NCI-H510A (cell line): Measurements from ENCODE around the gene SRRM4.
"Not testable (repeated sequence)": the region's sequence is repeated elsewhere in the genome, so short reads cannot be mapped to it uniquely, and the experiment has no call there.

ENCODE experiments used
- DNase-seq: peaks from one replicate; lab custom pipeline; 2025; lab: John Stamatoyannopoulos, UW

SRRM4 gene

DNA sequence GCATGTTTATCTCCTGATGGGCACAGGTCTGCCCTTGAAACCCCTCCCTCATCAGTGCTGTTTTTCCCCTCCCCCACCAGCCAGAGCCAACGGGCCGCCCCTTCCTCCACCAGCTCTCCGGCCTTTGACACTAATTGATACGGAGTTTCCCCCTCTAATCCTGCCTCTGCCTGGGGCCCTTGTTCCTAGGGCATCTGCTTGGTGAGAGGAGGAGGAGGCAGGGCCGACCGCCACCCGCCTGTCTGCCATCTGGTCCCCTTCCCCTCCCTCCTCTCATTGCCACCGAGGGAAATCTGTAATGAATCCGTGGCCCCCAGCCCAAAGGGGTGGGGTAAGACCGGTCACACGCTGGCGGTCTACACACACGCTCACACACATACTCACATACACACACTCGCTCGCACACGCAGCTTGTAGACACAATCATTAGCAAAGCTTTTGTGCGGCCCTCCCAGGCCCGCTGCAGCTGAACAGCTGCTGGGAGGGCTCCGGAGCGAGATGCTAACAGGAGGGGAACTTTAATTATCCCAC, 27.4 kb downstream of the SRRM4 start:
- no peak for DNase-seq

DNA sequence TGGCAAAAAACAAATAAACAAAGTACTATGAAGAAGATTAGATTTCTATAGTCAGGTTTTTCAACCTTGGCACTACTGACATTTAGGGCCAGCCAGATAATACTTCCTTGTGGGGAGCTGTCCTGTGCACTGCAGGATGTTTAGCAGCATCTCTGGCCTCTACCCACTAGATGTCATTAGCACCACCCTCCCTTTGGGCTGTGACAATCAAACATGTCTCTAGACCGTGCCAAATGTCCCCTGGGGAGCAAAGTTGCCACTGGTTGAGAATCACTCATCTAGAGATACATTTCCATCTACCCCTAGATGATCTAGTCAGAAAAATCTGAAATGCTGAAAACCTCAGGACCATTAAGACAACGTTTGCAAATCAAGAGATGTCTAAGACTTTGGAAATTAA, 29.9 kb downstream of the SRRM4 start:
- DNase-seq: no peak

DNA sequence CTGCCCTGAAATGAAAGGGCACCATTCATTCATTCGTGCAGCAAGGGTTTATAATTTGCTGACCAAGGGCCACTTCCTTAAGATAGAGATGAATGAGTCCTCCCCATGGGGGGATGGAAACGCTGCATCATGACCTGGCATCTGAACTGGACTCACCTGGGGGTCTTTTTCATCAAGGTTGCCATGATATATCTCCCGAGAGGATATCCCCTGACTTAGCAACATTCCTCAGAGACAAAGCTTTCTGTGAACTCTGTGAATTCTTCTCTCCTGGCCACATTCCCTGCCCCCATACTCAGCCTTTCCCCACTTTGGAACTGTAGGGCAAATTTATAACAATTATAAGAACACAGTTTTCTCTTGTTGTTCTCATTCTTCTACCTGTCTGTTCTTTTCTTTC, 30.8 kb downstream of the SRRM4 start:
- no peak for DNase-seq

DNA sequence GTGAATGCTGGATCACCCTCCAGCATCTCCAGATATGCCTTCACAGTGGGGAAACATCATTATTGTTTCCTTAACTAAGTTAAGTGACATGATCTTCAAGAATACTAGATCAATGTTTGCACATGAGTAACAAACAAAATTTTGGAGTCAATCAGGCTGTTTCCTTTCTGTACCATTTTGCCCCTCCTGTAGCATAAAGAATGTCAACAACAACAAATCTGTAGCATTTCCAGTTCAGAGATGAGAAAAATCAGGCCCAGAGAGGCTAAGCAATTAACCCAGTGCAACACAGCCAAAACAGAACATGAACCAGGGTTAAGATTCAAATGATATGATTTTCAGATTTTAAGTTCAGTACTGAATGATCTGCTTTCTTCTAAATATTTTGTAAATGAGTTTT, 31.7 kb downstream of the SRRM4 start:
- no peak for DNase-seq

DNA sequence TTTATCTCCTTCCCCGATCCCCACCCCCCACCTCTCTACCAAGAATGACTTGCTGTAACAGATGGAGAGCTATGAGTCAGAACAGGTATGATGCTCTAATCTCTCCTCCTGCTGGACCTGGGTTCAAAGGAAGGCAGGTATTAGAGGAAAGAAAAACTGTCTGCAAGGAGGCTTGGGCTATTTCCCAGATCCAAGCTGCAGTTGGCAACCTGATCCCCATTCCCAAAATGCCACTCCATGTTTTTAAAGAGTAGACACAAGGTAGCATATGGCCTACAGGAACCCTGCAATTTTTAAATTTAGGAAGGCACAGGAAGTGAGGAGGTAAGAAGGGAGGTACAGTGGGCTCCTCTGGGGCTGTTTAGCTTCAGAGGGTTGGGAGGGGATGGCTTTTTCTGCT, 33.0 kb downstream of the SRRM4 start:
- DNase-seq: no peak

DNA sequence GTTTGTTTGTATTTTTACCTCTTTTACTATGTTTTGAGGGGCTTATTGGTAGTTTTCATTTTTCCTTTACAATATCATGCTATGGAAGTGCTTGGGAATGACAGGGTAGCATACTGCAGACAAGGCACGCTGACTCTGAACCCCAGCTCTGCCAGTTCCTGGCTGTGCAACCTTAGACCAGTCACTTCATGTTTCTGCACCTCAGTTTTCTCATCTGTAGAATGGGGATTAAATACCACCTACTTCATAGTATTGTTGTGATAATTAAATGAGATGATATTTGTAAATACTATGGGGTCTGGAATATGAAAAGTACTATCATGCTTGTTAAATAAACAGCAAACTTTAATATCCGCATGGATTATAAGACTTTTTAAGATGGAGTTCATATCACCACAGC, 35.4 kb downstream of the SRRM4 start:
- no peak for DNase-seq

DNA sequence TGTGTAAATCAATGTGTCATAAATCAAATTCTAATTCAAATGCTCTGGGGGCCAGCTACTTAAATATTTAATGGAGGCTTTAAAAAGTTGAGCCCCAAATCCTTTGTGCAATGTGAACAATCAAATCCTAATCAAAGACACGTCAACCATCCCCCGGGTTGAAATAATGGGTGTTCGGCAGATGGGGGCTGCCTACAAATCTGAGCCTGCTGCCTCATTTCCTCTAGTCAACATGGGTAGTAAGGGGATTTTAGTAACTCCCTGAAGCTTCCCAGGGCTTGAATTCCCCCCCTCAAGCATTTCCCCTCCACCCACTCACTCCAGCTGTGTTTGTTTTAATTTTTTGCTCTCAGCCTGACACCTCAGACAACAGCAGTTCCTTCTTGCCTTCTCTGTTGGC, 37.8 kb downstream of the SRRM4 start:
- DNase-seq: no peak

DNA sequence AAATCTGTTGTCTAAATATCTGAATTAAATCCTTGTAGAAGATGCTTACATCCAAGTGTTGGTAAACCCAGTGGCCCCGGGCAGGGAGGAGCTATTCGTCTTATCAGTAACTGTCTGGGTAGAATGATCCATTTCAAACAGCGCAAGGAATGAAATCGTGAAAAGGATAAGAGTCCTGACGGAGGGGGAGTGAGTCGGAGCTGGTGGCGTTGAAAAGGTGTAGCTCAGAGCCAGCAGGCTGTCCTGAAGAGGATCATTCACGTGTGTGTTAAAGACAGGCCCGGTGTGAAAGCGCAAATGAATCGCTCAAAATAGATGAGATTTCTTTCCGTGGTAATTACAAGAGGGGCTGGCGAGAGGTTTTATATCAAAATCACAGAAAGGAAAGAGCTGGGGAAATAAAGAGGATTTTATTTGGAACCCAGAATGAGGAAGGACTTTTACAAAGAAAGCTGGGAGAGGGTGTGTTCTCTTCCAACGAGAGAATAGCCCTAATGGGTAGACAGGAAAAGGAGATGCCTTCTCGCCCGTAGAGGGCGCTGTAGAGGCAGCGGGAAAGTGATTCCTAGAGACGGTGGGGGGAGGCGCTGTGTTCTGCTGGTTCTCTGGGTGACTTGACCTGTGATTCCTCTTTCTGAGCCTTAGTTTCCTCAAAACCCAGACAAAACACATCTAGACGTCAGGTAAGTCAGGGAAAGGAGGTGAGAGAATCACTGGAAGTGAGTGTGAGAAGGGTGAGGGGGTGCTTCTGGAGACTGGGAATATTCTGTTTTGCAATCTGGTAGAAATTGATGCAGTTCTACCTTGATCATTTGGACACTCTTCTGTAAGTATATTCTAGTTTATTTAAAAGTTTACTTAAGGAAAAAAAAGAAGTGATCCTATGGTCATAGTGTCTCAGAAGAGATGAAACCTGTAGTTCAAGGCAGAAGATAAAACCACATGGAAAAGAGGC, 39.3 kb downstream of the SRRM4 start:
- no peak for DNase-seq

DNA sequence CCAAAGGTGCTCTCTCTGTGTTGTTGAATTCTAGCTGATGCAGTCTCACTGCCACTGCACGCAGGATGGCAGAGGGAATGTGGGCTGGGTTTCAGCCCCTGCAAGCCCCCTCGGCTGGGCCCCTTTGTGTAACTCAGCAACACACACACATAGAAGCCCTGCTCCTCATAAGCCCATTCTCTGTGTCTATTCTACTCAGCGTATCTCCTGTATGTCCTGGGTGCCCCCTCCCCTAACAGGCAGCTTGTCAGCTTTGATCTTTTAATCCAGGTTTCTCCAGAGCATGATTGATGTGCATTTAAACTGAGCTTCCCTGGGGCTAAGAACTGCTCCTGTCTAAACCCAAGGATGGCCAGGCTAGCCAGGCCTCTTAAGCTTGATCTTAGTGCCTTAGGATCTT, 43.0 kb downstream of the SRRM4 start:
- no peak for DNase-seq

DNA sequence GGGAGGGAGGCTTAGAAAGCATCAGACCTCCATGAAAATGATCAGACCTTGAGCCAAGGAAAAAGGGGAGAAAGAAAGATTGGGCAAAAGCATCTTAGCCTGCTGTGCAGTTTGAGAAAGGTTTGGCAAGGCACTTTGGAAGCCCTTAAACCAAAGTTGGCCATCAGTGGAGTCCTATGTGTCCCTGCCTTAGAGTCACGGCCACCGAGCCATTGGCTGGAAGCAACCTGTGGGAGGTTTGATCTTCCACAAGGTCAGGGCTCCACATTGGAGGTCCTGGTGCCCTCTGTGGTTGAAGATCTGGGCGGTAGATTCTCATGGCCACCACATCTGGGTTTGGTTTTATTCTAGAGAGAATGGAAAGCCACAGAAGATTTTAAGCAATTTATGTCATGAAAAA, 44.4 kb downstream of the SRRM4 start:
- DNase-seq: no peak

DNA sequence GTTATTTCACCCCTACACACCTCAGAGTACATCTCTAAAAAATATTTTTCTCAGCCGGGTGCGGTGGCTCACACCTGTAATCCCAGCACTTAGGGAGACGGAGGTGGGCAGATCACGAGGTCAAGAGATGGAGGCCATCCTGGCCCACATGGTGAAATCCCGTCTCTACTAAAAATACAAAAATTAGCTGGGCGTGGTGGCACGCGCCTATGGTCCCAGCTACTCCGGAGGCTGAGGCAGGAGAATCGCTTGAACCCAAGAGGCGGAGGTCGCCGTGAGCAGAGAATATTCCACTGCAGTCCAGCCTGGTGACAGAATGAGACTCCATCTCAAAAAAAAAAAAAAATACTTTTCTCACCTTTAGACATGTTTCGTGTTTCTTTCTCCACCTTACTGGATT, 52.0 kb downstream of the SRRM4 start:
- DNase-seq: not testable (repeated sequence)

DNA sequence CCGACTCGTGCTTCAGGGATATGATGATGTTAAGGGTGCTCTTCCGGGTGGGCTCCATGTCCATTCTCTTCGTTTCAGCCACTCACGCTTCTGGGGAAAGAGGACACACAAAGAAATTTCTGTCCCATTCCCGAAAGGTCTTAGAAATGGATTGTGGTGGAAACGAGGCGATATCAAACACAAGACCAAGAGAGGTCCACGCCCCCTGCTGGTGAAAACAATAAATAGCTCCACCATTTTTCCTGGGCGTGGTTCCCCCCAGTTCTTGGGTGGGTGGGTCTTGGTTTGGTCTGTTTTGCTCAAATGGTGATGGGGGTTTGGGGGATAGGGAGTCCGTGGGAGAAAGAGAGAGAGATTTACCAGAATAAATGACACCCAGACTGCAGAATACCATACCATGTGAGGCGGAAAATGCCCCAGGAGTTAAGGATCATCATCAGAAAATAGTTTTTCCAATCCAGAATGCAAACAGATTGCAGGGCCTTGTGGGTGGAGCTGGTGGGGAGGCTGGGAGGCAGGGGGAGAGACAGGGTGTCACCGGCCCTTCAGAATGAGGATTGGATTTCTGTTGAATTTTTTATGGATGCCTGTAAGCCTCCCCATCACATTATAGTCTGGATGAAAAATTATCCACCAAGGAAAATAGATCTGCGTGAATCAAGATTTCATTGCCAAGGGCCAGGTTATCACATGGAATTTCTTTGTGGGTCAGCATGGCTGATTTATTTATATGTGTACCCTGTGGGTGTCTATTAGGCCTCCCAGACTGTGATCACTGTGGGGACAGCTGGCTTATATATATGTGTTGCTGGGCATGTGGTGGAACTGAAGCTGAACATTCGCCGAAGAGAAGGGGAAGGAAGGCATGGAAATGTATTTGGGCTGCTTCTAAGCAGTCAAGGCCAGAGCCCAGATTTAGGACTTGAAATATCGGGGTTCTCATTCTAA, 55.8 kb downstream of the SRRM4 start:
- peak; percentile 41 for DNase-seq

DNA sequence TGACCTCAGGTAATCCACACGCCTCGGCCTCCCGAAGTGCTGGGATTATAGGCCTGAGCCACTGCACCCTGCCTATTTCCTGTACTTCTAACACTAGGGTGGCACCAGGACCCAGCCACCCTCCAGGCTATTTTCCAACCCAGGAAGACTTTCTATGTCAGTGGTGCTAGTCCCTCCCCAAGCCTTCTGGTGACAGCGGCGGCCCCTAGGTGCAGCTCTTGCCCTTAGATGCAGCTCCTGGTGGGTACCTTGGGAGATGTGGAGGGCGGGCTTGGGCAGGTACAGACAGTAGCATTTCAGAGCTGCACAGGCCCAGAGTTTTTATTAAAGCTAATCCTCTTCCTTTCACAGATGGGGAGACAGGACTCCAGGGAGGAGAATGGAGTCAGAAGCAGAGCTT, 62.8 kb downstream of the SRRM4 start:
- DNase-seq: no peak

DNA sequence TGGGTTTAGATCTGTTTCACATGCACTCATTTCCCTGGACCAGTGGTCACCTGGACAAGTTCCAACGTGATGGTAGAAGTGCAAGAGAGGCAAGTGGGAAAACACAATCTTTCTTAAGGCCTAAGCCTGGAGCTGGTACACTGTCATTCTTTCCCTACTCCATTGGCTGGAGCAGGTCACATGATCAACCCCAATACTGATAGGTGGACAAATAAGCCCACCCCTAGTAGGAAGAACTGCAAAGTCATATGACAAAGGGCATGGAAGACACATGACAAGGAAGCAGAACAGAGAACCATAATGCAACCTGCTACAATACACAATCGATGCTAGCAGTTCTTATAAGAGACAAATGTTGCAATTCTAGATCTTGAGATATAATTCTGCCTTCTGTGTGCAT, 66.3 kb downstream of the SRRM4 start:
- DNase-seq: no peak

DNA sequence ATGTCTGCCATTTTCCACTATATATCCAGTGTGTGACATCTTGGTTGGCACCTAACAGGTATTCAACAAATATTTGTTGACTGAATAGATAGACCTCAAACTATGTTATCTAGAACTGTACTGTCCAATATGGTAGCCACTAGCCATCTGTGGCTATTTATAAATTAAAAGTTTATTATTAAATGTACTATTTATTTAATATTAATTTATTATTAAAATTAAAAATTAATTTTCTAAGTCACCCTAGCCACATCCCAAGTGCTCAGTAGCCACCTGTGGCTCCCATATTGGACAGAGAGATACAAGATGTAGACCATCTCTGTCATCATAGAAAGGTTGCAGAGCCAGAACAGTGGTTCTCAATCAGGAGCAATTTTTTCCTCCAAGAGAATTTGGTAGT, 69.3 kb downstream of the SRRM4 start:
- DNase-seq: no peak

DNA sequence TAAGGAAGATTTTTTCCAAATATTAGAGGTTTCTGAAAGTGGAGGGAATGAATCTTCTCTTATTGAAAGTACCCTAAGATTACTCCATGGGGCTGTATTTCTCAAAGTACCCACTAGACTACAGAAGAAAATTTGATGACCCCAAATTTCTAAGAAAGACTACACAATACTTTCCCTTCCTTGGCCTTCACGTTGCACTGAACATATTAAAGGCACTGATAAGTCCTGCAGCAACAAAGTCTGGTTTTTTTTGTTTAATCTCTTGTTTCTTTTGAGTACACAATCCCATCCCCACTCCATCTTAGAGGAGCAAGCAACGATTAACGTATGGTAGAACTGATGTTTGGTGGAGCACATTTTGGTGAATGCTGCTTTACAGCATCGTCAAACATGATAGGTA, 70.1 kb downstream of the SRRM4 start:
- DNase-seq: no peak

DNA sequence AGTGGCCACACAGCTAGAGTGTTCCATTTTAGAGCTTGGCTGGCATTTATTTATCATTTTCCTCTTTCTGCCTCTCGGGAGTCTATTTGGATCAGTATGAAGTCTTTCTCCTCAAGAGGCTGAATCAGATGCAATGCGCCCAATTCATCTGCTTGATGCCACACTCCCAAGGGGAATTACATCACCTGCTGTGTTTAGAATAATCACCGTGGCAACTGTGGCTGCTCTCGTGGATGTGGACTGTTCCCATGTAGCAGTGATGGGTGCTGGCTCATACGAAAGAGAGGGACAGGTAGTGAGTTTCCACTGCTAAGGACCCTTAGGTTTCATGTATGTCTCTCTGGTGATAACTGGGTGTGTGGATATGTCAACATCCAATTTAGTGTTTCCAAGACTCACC, 70.7 kb downstream of the SRRM4 start:
- DNase-seq: no peak

DNA sequence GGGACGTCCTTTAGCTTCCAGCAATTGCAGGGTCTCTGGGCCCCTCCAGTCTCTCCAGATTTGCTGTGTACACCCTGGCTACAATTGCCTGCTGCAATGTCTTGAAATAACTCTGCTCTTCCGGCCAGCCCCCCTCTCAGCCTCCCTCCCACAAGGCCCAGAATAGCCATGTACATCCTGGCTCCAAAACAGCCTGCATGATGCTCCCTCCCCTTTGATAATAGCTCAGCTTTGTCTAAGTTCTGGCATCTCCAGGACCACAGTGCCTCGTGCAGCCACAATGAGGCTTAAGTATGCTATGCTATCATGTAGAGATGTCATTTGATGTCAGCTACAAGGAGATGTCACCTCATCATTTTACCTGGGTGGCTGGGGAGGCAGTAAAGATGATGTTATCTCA, 74.6 kb downstream of the SRRM4 start:
- DNase-seq: no peak

DNA sequence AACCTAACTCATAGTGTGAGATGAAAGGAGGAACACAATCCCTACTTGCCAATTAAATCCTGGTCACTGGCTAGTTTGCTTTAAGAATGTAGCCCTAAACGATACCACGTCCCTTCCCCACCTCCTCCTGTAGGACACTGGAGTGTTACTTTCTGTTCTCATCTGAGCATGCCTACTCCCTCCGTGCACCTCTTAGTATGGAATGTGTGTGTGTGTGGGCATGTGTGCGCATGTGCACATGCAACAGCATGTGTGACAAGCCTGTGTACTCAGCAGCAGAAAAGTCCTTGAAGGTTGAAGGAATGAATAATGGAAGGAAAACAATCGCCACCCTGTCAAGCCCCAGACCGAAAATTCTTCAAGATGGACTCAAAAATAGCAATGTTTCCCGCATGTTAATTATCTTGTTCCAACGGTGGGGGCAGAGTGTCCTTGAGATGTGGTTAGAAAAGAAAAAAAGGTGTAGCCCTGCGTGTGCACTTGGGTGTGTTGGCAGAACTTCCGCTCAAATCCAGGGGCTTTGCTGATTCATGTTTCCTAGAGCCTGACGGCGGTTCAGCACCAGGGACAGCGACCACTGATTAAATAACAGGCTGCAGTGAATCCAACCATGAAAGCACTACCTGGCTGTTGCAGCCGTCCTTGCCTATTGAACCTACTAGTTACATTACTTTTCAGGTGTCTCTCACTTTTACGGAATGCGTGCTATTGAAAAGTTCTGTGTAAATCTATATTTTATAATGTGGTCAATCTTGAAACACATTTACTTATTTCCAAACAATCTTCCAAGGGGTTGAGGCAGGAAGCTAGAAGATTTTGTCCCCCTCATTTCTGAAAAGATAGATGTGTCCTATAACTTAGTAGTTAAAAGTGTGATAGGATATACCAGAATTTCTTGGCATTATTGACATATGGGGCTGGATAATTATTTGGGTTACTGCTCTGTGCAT, 79.8 kb downstream of the SRRM4 start:
- DNase-seq: no peak

DNA sequence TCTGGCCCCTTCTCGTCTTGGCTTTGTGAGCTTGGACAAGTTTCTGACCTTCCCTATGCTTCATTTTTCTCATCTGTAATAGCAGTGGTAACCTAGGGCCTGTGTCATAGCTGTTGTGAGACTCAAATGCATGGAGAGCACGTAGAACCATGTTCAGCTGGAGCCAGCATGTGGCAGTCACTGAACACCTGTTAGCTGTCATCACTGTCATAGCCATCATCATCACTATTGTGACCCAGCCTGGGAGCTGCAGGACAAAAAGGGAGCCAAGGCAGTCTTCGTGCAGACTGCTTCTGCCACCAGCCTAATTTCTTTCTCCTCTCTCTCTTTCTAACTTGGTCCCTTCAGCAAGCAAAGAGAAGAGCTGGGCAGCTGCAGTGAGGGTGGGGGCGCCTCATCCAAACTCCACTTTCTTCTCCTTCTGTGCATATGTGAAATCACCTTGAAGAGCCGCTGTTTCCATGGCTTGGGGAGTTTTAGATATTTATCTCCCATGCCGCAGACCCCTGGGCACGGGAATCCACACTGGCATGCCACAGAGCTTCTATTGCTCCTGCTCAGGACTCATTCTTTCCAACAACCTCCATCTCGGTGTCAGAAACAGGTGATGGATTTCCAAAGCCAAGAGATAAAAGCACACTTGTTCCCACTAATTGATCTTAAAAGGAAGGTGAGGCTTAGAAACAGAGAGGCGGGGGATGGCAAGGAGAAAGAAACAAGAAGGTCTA, 87.0 kb downstream of the SRRM4 start:
- DNase-seq: peak; percentile 33

DNA sequence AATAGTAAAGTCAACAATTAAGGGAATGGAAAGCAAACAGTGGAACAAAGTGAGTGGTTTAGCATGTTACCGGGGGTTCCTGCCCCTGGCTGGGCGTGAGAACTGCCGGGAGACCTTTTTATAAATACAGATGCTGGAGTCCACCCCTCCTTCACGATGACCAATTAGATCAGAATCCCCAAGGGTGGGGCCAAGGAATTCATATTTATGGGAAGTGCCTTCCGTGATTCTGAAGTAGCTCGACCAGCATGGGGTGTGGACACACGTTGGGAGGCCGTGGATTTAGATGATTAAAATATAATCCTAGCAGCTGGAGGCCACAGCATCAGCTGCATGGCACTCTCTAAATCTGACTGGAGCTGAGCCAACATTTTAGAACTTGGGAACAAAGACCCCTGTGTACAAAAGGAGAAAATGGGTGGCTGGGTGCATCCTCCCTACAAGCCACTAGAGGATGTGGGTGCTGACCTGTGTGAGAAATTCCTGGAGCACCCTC, 87.9 kb downstream of the SRRM4 start:
- DNase-seq: peak; percentile 28
